Activated naive CD8-positive, alpha-beta T cell treated with anti-CD3 and anti-CD28 coated beads for 36 hours (primary cell): ENCODE measurements around the gene FAM20B. TPM values are rescaled to one million over a fixed set of nuclear protein-coding genes. Genes with fewer than 3 reads are reported as not detected.

ENCODE experiments used
- DNase-seq: peaks from one replicate; pipeline ENCODE4 v3.0.0; 2021
- H3K27ac Mint-ChIP-seq: one replicate; pipeline ENCODE4 v1.8.0; 2022; ENCODE audit warnings: mild to moderate bottlenecking, moderate library complexity, mixed read lengths
- H3K27me3 Mint-ChIP-seq: one replicate; pipeline ENCODE4 v1.8.0; 2022; ENCODE audit warnings: mild to moderate bottlenecking, mixed read lengths
- H3K36me3 Mint-ChIP-seq: one replicate; pipeline ENCODE4 v1.8.0; 2021; ENCODE audit warnings: mild to moderate bottlenecking, mixed read lengths
- H3K4me1 Mint-ChIP-seq: one replicate; pipeline ENCODE4 v1.8.0; 2021; ENCODE audit warnings: mixed read lengths
- H3K4me3 Mint-ChIP-seq: one replicate; pipeline ENCODE4 v1.8.0; 2022; ENCODE audit warnings: mild to moderate bottlenecking, moderate library complexity, mixed read lengths
- H3K9me3 Mint-ChIP-seq: one replicate; pipeline ENCODE4 v1.8.0; 2022; ENCODE audit warnings: mixed read lengths
- total RNA-seq, 2 experiments: library from RNA; stranded (reverse); gene quantifications; one replicate each; pipeline ENCODE4 v1.2.3, GENCODE V29; 2021

Gene FAM20B
- total RNA-seq, 2 experiments from 2014 or later: 37.4 to 42.6 TPM

DNA sequence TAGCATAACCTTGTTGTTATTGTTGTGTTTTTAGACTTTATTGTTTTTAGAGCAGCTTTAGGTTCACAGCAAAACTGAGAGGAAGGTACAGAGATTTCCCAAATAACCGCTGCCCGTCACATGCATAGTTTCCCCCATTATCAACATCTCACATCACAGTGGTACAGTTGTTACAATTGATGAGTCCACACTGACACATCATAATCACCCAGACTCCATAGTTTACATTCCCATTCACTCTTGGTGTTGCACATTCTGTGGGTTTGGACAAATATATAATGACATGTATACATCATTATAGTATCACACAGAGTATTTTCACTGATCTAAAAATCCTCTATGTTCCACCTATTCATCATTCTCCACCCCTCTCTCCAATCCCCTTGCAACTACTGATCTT, 30.2 kb downstream of the FAM20B start:
- H3K36me3 Mint-ChIP-seq: peaks cover 29% of the 10 kb centered on the region
- H3K9me3 Mint-ChIP-seq: peaks cover 2% of the 10 kb centered on the region
- no peaks in the 10 kb centered on the region for H3K4me1 Mint-ChIP-seq
- no peak overlapping the region for H3K27ac Mint-ChIP-seq
- no peaks in the 10 kb centered on the region for H3K27me3 Mint-ChIP-seq
- no peak for DNase-seq
- no peak overlapping the region for H3K4me3 Mint-ChIP-seq

GRCh38 chr1:179058487-179059483, 33.1 kb downstream of the FAM20B start:
- H3K27ac Mint-ChIP-seq: no peak overlapping the region

GRCh38 chr1:179061360-179062282, 35.9 kb downstream of the FAM20B start:
- no peak for DNase-seq
- H3K9me3 Mint-ChIP-seq: no peaks in the 10 kb centered on the region
- H3K4me1 Mint-ChIP-seq: no peaks in the 10 kb centered on the region
- H3K27ac Mint-ChIP-seq: no peak overlapping the region
- H3K36me3 Mint-ChIP-seq: peaks cover 20% of the 10 kb centered on the region
- H3K4me3 Mint-ChIP-seq: no peak overlapping the region
- H3K27me3 Mint-ChIP-seq: no peaks in the 10 kb centered on the region

More at GRCh38 chr1:179058487-179059483, 33.1 kb downstream of the FAM20B start:
- no peak for DNase-seq
- Mint-ChIP-seq H3K9me3 (peaks cover 2% of the 10 kb centered on the region), H3K27me3 (no peaks in the 10 kb centered on the region), H3K4me3 (no peak overlapping the region), H3K4me1 (no peaks in the 10 kb centered on the region), H3K36me3 (peaks cover 33% of the 10 kb centered on the region)

DNA sequence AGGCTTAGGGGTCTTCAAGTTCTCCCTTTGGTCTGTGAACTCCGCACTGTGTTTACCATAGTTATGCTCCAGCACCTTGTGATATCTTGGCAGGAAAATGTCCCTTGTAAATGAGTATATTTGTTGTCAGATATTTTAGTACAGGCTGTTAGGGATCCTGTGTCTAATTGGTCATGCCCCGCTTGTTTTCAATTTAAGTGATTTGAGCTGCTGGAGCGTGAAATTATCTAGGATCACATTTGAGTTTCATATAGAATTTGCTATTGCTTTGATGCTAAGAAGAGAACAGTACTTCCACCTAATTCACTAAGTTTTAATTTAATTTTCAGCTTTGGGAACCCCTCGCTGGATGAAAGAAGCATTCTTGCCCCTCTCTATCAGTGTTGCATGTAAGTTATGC, 40.8 kb downstream of the FAM20B start:
- no peak overlapping the region for H3K4me3 Mint-ChIP-seq
- no peaks in the 10 kb centered on the region for H3K27me3 Mint-ChIP-seq
- no peaks in the 10 kb centered on the region for H3K4me1 Mint-ChIP-seq
- no peak for DNase-seq
- H3K27ac Mint-ChIP-seq: no peak overlapping the region
- no peaks in the 10 kb centered on the region for H3K9me3 Mint-ChIP-seq
- H3K36me3 Mint-ChIP-seq: peaks cover 14% of the 10 kb centered on the region

DNA sequence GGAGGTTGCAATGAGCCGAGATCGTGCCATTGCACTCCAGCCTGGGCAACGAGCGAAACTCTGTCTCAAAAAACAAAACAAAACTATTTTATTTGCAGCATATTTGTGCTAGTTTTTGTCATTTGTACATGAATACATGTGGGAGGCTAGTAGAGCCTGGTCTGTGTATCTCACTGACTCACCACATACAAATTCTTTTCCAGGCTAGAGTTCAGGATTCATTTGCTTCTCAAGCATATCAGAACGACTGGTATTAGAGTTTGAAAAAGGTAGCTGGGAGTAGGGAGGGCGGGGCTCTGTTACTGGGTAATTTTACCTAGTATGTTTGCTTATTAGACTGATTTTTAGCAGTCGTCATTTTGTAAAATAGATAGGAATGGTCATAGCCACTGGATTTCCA, 51.7 kb downstream of the FAM20B start:
- H3K36me3 Mint-ChIP-seq: no peaks in the 10 kb centered on the region
- H3K27ac Mint-ChIP-seq: no peak overlapping the region
- H3K4me1 Mint-ChIP-seq: peaks cover 12% of the 10 kb centered on the region
- no peak for DNase-seq
- H3K27me3 Mint-ChIP-seq: no peaks in the 10 kb centered on the region
- H3K9me3 Mint-ChIP-seq: no peaks in the 10 kb centered on the region
- H3K4me3 Mint-ChIP-seq: no peak overlapping the region

DNA sequence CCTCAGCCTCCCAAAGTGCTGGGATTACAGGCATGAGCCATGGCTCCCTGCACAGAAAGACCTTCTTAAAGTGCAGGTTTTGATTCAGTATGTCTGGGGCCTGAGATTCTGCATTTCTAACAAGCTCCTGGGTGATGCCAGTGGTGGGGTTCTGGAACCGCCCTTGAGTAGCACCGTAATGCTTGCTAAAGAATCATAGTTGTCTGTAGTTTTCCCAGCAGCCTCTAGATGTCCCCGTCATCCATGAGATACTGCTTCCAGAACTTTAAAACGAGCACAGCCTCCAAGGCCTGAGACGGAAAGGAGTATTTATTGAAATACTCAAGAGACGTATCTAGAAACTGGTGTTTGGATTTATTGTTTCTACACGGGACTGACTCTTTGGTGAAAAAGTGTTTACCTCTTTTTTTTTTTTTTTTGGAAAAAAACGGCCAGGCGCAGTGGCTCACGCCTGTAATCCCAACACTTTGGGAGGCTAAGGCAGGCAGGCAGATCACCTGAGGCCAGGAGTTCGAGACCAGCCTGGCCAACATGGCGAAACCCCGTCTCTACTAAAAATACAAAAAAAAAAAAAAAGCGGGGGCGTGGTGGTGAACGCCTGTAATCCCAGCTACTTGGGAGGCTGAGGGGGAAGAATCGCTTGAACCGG, 53.5 kb downstream of the FAM20B start:
- H3K36me3 Mint-ChIP-seq: no peaks in the 10 kb centered on the region
- peak; percentile 23 for DNase-seq
- peaks cover 16% of the 10 kb centered on the region for H3K4me1 Mint-ChIP-seq
- peaks cover 4% of the 10 kb centered on the region for H3K27me3 Mint-ChIP-seq
- peak overlapping the region; percentile 63 for H3K27ac Mint-ChIP-seq
- no peaks in the 10 kb centered on the region for H3K9me3 Mint-ChIP-seq
- no peak overlapping the region for H3K4me3 Mint-ChIP-seq

DNA sequence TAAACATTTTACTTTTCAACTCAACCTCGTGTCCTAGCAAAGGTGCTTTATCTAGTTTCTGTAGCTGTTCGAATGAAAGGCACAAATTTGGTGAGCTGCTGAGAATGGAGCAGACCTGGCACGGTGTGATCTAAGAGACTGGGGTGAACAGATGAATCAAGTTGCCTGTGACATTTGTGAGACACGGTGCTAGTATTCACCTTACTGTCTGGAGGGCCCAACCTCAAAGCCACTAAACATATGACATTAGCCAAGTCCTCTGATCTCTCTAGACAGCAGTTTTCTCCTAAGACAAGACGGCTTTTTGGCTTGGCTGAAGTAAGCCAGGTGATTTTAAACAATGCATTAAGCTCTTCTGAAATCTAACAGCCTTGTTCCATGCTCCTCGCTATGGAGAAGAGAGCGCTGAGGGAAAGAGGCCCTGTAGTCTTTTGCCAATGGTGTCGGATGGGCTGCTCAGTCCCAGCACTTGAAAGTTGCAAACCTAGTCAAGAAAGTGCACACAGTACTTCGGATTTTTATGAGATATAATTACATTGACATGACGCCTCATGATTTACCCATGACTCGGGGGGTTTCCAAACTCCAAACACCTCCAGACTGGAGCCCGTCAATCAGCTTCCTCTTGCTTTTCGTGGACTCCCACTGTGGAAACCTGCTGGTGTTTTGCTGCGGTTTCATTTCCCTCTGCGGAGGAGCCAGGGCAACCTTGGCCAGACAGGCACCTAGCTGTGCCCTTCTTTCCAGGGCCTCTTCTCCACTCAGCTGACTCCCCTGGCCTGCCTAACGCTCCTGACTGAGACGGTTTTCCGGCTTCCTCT, 55.4 kb downstream of the FAM20B start:
- peak overlapping the region; percentile 97 for H3K4me3 Mint-ChIP-seq
- peaks cover 4% of the 10 kb centered on the region for H3K36me3 Mint-ChIP-seq
- peak; percentile 47 for DNase-seq
- peaks cover 18% of the 10 kb centered on the region for H3K4me1 Mint-ChIP-seq
- no peaks in the 10 kb centered on the region for H3K9me3 Mint-ChIP-seq
- H3K27me3 Mint-ChIP-seq: peaks cover 4% of the 10 kb centered on the region
- H3K27ac Mint-ChIP-seq: peak overlapping the region; percentile 96

DNA sequence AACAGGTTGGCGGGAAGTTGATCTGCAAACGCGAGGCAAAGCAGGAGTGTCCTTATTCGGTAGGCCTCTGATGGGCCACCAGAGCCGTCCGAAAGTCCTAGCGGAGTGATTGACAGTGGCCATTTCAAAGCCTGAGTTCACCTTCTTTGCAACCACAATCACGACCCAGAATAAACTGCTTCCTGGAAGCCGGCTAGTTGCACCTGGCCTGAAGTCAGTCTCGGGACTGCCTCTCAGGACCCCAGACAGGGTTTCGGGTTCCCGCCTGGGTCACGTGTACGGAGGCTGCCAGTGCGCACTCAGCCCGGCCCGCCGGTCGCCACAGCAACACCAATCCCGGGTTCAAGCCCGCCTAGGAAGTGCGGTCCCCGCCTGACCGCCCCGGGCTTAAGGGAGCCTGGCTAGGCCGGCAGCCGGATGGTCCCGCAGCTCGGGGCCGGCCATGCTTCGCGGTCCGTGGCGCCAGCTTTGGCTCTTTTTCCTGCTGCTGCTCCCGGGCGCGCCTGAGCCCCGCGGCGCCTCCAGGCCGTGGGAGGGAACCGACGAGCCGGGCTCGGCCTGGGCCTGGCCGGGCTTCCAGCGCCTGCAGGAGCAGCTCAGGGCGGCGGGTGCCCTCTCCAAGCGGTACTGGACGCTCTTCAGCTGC, 56.1 kb downstream of the FAM20B start, which contains the start of gene TOR3A:
TOR3A (plus strand) TSS at position 384 of the 646 bp plus-strand sequence; CDS start at position 443, 59 bp downstream.
- peaks cover 6% of the 10 kb centered on the region for H3K36me3 Mint-ChIP-seq
- H3K9me3 Mint-ChIP-seq: no peaks in the 10 kb centered on the region
- peak within 1 kb of the TSS; percentile 96 for H3K27ac Mint-ChIP-seq
- peaks cover 18% of the 10 kb centered on the region for H3K4me1 Mint-ChIP-seq
- DNase-seq: peak; percentile 89
- H3K4me3 Mint-ChIP-seq: peak within 1 kb of the TSS; percentile 97
- H3K27me3 Mint-ChIP-seq: peaks cover 4% of the 10 kb centered on the region

GRCh38 chr1:179082333-179082998, 56.8 kb downstream of the FAM20B start:
- DNase-seq: peak; percentile 43
- H3K36me3 Mint-ChIP-seq: peaks cover 6% of the 10 kb centered on the region
- H3K9me3 Mint-ChIP-seq: no peaks in the 10 kb centered on the region
- H3K27me3 Mint-ChIP-seq: peaks cover 4% of the 10 kb centered on the region
- peak overlapping the region; percentile 97 for H3K4me3 Mint-ChIP-seq
- peaks cover 18% of the 10 kb centered on the region for H3K4me1 Mint-ChIP-seq
- peak overlapping the region; percentile 96 for H3K27ac Mint-ChIP-seq

- Mint-ChIP-seq H3K27me3 (peaks cover 4% of the 10 kb centered on the region), H3K9me3 (no peaks in the 10 kb centered on the region), H3K27ac (peak overlapping the region; percentile 96), H3K4me3 (peak overlapping the region; percentile 97), H3K4me1 (peaks cover 18% of the 10 kb centered on the region), H3K36me3 (peaks cover 6% of the 10 kb centered on the region)
- DNase-seq: peak; percentile 28
Measured at GRCh38 chr1:179082999-179083335, 57.3 kb downstream of the FAM20B start.

DNA sequence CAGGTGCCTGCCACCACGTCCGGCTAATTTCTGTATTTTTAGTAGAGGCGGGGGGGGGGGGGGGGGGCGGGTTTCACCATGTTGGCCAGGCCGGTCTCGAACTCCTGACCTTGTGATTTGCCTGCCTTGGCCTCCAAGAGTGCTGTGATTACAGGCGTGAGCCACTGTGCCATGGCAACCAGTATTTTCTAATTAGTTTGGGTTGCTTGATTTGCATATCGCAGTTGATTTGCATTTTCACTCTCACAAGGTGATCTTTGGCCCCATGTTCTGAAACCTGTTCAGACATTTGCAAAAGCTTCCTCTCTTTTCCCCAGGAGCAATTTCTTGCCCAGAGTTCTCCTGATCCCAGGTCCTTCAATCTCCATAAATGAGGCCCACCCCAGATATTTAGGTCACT, 57.8 kb downstream of the FAM20B start:
- peaks cover 7% of the 10 kb centered on the region for H3K36me3 Mint-ChIP-seq
- DNase-seq: no peak
- H3K9me3 Mint-ChIP-seq: no peaks in the 10 kb centered on the region
- peak overlapping the region; percentile 96 for H3K27ac Mint-ChIP-seq
- peaks cover 18% of the 10 kb centered on the region for H3K4me1 Mint-ChIP-seq
- H3K27me3 Mint-ChIP-seq: peaks cover 4% of the 10 kb centered on the region
- H3K4me3 Mint-ChIP-seq: peak overlapping the region; percentile 97

DNA sequence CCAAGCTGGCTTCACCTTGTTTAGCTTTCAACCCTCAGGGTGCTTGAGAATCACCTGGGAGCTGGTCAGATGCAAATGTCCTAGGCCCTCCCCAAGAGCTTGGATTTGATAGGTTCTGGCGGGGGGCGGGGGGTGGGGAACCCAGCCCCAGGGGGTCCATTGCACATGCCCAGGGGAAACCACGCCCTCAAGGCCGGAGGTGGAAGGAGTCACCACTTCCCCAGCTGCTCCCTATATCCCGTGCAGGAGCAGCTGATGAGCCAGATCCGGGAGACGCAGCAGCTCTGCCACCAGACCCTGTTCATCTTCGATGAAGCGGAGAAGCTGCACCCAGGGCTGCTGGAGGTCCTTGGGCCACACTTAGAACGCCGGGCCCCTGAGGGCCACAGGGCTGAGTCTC, 62.0 kb downstream of the FAM20B start:
- no peak overlapping the region for H3K4me3 Mint-ChIP-seq
- H3K4me1 Mint-ChIP-seq: peaks cover 9% of the 10 kb centered on the region
- no peaks in the 10 kb centered on the region for H3K9me3 Mint-ChIP-seq
- no peak overlapping the region for H3K27ac Mint-ChIP-seq
- H3K27me3 Mint-ChIP-seq: peaks cover 1% of the 10 kb centered on the region
- H3K36me3 Mint-ChIP-seq: peaks cover 18% of the 10 kb centered on the region
- no peak for DNase-seq

DNA sequence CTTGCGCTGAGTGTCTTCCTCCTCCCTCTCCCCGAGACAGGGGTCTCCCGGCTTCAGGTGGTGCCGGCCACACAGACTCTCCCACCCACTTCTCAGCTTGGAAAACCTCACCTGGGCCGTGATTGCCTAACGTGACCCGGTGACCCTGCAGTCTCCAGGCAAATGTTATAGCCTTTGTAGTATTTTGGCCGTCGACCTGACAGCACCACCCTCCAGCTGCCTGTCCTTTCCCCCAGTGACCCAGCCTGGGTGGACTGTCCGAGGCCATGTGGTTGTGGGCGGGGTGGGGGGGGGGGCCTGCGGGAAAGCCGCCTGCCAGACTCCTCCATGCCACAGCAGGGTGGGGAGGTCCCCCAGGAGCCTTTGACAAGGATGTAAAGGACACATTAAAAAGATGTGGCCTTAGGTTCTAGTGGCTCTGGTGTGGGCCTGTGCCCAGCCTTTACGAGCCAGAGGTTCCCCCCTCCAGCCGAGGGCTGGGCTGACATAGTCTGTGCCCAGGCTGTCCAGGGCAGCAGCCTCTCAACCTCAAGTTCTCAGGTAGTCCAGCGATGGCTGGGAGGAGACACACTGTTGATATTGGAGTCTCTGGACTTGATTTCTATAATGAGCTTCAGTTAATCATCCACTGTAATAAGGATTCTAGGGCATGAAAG, 64.3 kb downstream of the FAM20B start:
- no peaks in the 10 kb centered on the region for H3K9me3 Mint-ChIP-seq
- H3K4me1 Mint-ChIP-seq: peaks cover 3% of the 10 kb centered on the region
- peaks cover 21% of the 10 kb centered on the region for H3K36me3 Mint-ChIP-seq
- DNase-seq: no peak
- no peak overlapping the region for H3K4me3 Mint-ChIP-seq
- no peaks in the 10 kb centered on the region for H3K27me3 Mint-ChIP-seq
- H3K27ac Mint-ChIP-seq: no peak overlapping the region
